ENCODE data around the gene DGKE.

The DGKE gene

DNA sequence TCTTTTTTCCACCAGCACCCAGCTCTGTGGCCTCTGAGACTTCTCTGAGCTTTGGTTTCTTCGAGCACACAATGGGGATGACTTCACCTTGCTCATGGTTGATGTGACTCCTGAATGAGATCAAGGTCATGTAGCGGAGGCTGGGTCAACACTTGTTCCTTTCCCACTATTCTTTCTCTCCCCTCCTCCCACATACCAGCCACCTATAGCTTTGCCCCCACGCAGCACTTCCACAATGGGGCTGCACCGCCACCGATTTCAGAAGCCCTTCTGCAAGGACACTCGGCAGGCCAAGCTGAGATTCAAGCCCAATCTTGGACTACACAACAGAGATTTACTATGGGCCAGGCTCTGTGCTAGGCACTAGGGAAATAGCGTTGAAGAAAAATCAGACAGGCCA is 65.5 kb downstream of the DGKE start:
- TF ChIP-seq, protein P1, sequence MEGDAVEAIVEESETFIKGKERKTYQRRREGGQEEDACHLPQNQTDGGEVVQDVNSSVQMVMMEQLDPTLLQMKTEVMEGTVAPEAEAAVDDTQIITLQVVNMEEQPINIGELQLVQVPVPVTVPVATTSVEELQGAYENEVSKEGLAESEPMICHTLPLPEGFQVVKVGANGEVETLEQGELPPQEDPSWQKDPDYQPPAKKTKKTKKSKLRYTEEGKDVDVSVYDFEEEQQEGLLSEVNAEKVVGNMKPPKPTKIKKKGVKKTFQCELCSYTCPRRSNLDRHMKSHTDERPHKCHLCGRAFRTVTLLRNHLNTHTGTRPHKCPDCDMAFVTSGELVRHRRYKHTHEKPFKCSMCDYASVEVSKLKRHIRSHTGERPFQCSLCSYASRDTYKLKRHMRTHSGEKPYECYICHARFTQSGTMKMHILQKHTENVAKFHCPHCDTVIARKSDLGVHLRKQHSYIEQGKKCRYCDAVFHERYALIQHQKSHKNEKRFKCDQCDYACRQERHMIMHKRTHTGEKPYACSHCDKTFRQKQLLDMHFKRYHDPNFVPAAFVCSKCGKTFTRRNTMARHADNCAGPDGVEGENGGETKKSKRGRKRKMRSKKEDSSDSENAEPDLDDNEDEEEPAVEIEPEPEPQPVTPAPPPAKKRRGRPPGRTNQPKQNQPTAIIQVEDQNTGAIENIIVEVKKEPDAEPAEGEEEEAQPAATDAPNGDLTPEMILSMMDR (IDR thresholded peaks at IDR 0.05) = no peak

DNA sequence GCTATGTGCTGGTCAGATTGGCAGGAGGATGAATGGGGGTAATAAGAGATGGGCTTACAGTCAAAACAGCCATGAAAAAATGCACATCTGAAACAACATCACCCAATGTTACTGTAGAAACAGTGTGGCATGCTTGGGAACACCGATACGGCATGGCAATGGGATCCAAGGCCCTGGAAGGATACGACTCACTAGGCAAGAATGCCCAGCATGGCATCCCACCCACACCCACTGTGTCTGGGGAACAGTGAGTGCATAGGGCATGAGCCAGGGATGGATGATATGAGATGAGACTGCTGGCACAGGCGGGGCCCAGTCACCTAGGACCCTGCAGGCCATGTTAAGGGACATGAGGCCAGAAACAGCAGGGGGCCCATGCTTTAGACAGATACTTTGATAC is 68.4 kb downstream of the DGKE start:
- TF ChIP-seq, protein P1 (IDR thresholded peaks at IDR 0.05) = no peak

DNA sequence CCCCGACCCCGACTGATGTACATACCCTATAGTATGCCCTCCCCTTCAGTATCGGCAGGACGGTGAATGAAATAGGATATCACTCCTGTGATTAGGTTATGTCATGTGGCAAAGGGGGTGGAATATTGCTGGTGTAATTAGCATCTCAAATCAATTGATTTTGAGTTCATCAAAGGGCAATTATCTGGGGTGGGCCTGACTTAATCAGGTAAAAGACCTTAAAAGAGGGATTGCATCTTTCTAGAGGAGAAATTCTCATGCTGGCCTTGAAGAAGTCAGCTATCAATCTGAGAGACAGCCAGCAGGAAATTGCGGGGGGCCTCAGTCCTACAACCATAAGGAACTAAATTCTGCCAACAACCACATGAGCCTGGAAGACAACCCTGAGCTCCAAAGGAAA is 69.6 kb downstream of the DGKE start:
- TF ChIP-seq, protein P1 (IDR thresholded peaks at IDR 0.05) = no peak

DNA sequence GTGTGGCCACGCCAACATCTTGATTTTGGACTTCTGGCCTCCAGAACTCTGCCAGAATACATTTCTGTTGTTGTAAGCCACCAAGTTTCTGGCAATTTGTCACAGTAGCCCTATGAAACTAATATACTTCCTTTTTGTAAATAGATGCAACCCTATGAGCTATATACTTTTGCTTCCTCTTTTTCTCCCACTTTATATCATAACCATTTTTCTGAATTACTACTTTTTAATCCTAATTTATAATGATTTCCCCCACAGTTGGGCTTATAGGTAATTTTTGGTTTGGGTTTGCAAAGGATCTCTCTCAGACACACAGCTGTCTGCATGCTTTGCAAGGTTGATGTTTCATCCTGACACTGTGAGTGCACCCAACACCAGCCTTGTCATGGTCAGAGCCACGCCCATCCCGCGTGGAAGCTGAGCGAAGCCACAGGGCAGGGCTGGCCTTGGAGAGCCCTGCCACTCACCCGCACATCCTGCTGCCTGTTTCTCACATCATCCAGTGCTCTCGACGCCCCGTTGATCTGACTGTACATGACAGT is 74.1 kb downstream of the DGKE start:
- TF ChIP-seq, protein P1 (IDR thresholded peaks at IDR 0.05) = no peak

DNA sequence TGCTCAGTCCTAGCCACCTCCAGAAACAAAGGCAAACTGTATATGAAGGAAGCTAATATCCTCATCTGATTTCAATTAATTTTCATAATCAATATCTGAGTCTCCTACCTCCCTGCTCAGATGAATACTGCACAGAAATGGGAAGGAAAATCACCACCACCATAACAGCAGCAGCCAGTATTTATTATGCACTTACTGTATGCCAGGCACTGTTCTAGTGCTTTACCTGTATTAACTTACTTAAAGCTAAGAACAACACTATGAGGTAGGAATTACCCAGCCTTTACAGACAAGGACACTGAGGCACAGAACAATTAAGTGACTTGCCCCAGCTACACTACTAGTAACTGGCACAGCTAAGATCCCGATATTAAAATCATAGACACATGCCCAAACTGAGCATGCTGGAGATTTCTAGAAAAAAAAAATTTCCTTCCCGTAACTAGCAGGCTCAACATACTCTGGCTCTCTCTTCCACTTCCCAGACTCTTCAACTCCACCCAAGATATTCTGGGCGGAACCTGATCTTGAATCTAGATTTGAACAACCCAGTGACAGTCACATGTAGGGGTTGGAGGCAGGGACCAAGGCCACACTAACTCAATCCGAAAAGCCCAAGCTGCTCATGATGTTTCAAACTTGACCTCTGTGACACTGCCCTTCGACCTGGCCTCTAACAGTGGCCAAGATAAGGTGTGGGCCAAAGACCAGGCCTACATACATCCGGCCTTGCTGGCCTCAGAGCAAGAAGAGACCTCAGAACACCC is 76.0 kb downstream of the DGKE start:
- TF ChIP-seq, protein P1 (IDR thresholded peaks at IDR 0.05) = no peak

DNA sequence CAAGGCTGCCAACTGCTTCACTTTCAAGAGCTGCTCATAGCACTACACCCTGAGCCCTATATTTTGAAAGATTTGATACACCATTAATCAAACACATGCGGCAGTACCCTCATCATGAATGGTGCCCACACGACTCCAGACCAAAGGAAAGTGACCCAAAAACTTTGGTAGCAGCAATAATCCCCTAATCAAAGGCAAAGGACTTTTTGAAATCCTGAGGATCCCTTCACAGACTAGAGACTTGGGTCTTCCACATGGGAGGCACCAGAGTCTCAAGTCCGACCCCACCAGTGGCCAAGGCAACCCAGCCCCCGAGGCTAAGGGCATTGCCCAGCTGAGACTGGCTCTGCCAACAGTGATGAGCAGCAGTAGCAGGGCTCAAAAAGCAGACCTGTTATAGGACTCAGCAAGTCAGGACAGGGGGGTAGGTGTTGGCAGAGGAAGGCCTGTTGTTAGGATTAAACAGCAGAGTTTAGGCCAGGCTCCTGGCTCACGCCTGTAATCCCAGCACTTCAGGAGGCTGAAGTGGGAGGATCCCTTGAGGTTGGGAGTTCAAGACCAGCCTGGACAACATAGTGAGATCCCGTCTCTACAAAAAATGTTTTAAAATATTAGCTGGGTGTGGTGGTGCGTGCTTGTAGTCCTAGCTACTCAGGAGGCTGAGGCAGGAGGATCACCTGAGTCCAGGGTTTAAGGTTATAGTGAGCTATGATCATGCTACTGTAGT is 76.7 kb downstream of the DGKE start:
- TF ChIP-seq, protein P1 (IDR thresholded peaks at IDR 0.05) = no peak

DNA sequence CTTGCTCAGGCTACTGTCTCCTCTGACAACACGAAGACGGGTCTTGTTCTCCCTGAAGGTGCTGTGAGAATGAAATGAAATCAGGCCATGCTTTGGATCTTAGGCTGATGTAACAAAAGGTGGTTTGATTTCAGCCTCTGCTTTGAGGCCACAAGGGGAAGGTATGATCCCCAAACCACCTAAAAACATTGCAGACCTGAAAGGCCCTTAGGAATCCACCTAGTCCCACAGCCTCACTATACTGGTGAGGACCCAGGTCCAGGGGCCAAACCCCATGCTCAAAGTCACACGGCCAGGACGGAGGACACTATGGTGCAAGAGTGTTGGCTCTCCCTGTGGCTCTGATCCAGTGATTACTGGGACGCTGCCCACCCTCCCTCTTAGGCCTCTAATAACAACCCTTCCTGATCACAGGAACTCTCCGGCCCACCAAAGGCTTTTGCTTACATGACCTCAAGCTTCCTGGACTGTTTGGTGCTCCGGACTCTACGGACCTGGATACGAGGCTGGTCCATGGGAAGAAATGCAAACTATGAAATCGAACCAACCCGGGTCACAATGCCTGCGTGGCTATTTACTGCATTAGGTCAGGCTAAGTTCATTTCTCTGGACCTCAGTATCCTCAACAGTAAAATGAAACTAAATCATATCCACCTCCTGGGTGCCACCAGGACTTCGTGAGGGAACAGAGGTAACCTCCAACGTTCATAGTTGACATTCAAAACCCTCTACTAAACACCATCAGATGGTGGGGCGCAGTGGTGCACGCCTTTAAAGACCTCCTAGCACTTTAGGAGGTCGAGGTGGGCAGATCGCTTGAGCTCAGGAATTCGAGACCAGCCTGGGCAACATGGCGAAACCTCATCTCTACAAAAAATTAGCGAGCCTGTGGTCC is 78.4 kb downstream of the DGKE start:
- TF ChIP-seq, protein P1 (IDR thresholded peaks at IDR 0.05) = no peak
